Measurements from ENCODE around the gene TTC16. TPM values are rescaled to one million over a fixed set of nuclear protein-coding genes. Genes with fewer than 3 reads are reported as not detected.

TTC16 gene
- total and polyA plus RNA-seq, 8 donors: 0.02 to 0.09 (median 0.03) TPM; not detected in 4

DNA sequence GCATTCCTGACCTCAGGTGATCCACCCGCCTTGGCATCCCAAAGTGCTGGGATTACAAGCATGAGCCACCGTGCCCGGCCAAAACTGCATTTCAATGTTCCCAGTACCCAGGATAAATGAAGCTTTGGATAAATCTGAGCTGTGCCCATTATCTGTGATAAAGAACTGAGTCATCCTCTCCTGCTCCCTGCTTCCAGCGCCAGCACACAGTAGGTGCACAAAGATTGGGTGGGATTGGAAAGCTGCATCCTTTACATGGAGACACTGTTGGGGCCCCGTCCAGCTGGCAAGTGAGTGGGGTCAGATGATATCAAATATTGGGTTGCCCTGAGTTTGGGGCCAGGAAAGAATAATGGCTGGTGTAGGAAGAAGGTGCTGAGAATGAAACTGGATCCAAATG, 45.2 kb downstream of the TTC16 start:
- ATAC-seq (no peak), DNase-seq (no peak), FAIRE-seq (no peak)
- intact Hi-C loops (cut with DNase I): no loop called here
- no peaks in the 10 kb centered on the region for H3K27me3 ChIP-seq
- 65 to 74% methylated on average over 5 of the region's 5 CpGs for WGBS, 2 donors
- H3K36me3 ChIP-seq: no peaks in the 10 kb centered on the region
- no peak overlapping the region for H3K4me3 ChIP-seq
- no peaks in the 10 kb centered on the region for H3K4me1 ChIP-seq
- TF ChIP-seq, protein P1, sequence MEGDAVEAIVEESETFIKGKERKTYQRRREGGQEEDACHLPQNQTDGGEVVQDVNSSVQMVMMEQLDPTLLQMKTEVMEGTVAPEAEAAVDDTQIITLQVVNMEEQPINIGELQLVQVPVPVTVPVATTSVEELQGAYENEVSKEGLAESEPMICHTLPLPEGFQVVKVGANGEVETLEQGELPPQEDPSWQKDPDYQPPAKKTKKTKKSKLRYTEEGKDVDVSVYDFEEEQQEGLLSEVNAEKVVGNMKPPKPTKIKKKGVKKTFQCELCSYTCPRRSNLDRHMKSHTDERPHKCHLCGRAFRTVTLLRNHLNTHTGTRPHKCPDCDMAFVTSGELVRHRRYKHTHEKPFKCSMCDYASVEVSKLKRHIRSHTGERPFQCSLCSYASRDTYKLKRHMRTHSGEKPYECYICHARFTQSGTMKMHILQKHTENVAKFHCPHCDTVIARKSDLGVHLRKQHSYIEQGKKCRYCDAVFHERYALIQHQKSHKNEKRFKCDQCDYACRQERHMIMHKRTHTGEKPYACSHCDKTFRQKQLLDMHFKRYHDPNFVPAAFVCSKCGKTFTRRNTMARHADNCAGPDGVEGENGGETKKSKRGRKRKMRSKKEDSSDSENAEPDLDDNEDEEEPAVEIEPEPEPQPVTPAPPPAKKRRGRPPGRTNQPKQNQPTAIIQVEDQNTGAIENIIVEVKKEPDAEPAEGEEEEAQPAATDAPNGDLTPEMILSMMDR (IDR thresholded peaks at IDR 0.05): no peak
- H3K9me3 ChIP-seq: no peaks in the 10 kb centered on the region
- no peak overlapping the region for H3K27ac ChIP-seq

DNA sequence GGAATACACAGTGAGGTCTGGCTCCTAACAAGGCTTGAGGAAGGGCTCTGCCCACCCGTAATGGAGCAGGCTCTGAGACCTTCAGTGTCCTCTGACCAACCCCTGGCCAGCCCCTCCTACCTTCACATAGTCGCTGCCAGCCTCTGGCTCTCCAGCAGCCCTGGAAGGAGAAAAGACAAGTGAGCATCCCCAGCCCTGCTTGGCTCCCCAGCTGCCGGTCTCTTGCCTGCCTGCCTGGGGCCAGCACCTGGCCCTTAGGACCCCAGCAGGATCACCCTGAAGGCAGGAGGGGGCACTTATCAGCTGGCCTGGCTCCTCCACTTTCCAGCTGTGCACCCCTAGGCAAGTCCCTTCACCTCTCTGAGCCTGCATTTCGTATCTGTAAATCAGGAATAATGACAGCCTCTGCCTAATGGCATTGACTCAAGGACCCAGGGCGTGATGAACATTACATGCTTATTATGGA, 45.6 kb downstream of the TTC16 start:
- H3K4me1 ChIP-seq: no peaks in the 10 kb centered on the region

DNA sequence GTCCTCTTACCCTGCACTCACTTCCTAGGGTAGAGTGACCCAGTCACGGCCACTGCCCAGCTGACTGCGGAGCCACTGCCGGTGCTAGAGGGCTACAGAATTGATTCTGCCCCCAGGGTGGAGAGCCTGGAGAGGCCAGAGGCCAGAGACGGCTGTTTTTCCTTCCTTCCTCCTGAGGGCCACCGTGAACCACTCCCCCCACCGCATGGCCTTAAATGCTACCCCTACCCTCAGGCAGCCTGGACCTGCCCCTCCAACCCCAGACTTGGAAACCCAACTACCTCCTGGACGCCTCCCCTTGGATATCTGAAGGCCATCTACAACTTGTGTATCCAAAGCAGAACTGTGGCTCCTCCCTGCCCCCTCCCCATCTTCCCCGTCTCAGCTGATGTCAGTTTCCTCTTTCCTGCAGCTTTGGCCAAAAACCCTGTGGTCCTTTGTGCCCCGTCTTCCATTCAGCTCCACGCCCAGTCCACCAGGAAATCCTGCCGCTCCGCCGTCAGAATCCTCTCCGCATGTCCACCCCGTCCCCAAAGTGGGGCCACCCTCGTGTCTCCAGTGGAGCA, 46.3 kb downstream of the TTC16 start:
- WGBS, 2 donors: 50 to 51% methylated on average over 16 of the region's 16 CpGs
- H3K4me1 ChIP-seq: no peaks in the 10 kb centered on the region
- no peak overlapping the region for H3K27ac ChIP-seq
- no peak for DNase-seq
- H3K9me3 ChIP-seq: no peaks in the 10 kb centered on the region
- TF ChIP-seq, protein P1 (IDR thresholded peaks at IDR 0.05): no peak
- intact Hi-C loops (cut with DNase I): no loop called here
- FAIRE-seq: no peak
- peak in 3 of 4 donors; percentile 19 to 56 (median 48) for ATAC-seq
- H3K4me3 ChIP-seq: no peak overlapping the region
- no peaks in the 10 kb centered on the region for H3K27me3 ChIP-seq
- no peaks in the 10 kb centered on the region for H3K36me3 ChIP-seq

More for the DNA sequence above, 45.6 kb downstream of the TTC16 start:
- no peaks in the 10 kb centered on the region for H3K36me3 ChIP-seq
- no peak overlapping the region for H3K4me3 ChIP-seq
- H3K9me3 ChIP-seq: no peaks in the 10 kb centered on the region
- DNase-seq (no peak), FAIRE-seq (no peak), ATAC-seq (no peak)
- H3K27me3 ChIP-seq: no peaks in the 10 kb centered on the region
- H3K27ac ChIP-seq: no peak overlapping the region
- TF ChIP-seq, protein P1 (IDR thresholded peaks at IDR 0.05): no peak
- intact Hi-C loops (cut with DNase I): no loop called here
- WGBS, 2 donors: 53 to 61% methylated on average over 5 of the region's 5 CpGs

DNA sequence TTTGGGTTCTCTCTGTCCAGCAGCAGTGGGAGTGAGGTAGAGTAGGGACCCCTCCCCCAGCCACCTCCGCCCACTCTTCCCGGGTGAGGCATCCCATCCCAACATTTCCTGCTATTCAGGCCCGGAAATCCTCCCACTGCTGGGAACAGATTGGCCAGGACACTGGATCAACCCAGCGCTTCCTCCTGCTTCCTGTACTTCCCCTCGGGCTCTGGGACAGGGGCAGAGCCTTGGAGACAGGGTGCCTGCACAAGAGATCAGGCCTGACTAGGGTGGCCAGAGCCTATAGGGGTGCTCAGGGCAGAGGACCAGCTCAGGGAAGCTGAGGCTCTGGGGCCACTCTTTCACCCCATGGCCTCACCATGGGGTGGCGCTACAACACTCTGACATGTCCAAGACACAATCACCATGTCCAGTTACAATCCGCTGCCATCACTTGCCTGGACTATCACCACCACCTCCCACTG, 48.1 kb downstream of the TTC16 start:
- ATAC-seq: peak; percentile 44 to 78 (median 63)
- 44 to 59% methylated on average over 7 of the region's 7 CpGs for WGBS, 2 donors
- Histone ChIP-seq H3K27ac (no peak overlapping the region), H3K4me3 (no peak overlapping the region), H3K9me3 (no peaks in the 10 kb centered on the region), H3K36me3 (no peaks in the 10 kb centered on the region), H3K4me1 (no peaks in the 10 kb centered on the region), H3K27me3 (no peaks in the 10 kb centered on the region)
- FAIRE-seq: no peak
- TF ChIP-seq, protein P1 (IDR thresholded peaks at IDR 0.05): no peak
- intact Hi-C loops (cut with DNase I): no loop called here
- peak in 1 of 6 donors; percentile 73 for DNase-seq

DNA sequence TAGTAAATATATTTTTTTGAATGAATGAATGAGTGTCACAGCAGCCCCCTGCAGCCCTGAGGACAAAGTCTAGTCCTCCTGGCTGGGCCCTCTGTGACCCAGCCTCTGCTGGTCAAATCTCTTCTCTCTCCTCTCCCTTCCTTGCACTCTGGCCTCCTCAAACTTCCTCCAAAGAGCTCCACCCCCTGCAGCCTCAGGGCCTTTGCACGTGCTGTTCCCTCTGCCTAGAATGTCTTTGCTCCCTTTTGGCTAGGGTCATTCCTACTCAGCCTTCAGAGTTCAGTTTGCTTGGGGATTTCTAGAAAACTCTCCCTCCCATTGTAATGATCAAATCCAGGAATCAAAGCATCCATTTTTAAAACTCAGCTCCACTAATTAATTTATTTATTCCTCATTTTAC, 49.5 kb downstream of the TTC16 start:
- ATAC-seq (no peak), DNase-seq (no peak), FAIRE-seq (no peak)
- intact Hi-C loops (cut with DNase I): no loop called here
- Histone ChIP-seq H3K4me3 (no peak overlapping the region), H3K27me3 (no peaks in the 10 kb centered on the region), H3K36me3 (no peaks in the 10 kb centered on the region), H3K27ac (no peak overlapping the region), H3K4me1 (peaks cover 0 to 3% (median 0%) of the 10 kb centered on the region in 3 donors), H3K9me3 (no peaks in the 10 kb centered on the region)
- TF ChIP-seq, protein P1 (IDR thresholded peaks at IDR 0.05): no peak
- WGBS, 2 donors: 78 to 94% methylated on average over 1 of the region's 1 CpG
